Muscle layer of colon (tissue), 2 donors: ENCODE results near the gene GABRG3.

Experiments
- H3K27ac ChIP-seq: one replicate; pipeline ENCODE4 v1.7.0; 2013; ENCODE audit warnings: low read depth, mild to moderate bottlenecking, low read length, moderate library complexity
- H3K27me3 ChIP-seq, 2 donors: one replicate each; pipeline ENCODE4 v1.7.0; 2013; ENCODE audit warnings: low read length in 2 of 2, mild to moderate bottlenecking in 2 of 2; ENCODE audit not compliant: insufficient read depth in 2 of 2, control insufficient read depth in 1 of 2
- H3K36me3 ChIP-seq: one replicate; pipeline ENCODE4 v1.7.0; 2013; ENCODE audit warnings: mild to moderate bottlenecking, low read length; ENCODE audit not compliant: insufficient read depth
- H3K4me1 ChIP-seq: one replicate; pipeline ENCODE4 v1.7.0; 2013; ENCODE audit warnings: mild to moderate bottlenecking, low read length; ENCODE audit not compliant: insufficient read depth
- H3K4me3 ChIP-seq, 2 donors: one replicate each; pipeline ENCODE4 v1.7.0; 2013; ENCODE audit warnings: low read length in 2 of 2, low read depth in 1 of 2, mild to moderate bottlenecking in 1 of 2, moderate library complexity in 1 of 2
- H3K9ac ChIP-seq: one replicate; pipeline ENCODE4 v1.7.0; 2013; ENCODE audit warnings: low read length
- H3K9me3 ChIP-seq: one replicate; pipeline ENCODE4 v1.7.0; 2013; ENCODE audit warnings: mild to moderate bottlenecking, low read length
- donor health status: abdominal sarcoma.
- donor health status: Adenocarcinoma of cecum.

The GABRG3 gene

GRCh38 chr15:27087651-27088583, 116.9 kb downstream of the GABRG3 start:
- Histone ChIP-seq H3K4me3 (no peak overlapping the region), H3K36me3 (no peaks in the 10 kb centered on the region), H3K27me3 (no peaks in the 10 kb centered on the region), H3K9me3 (no peaks in the 10 kb centered on the region), H3K27ac (no peak overlapping the region), H3K4me1 (no peaks in the 10 kb centered on the region), H3K9ac (no peak overlapping the region)

DNA sequence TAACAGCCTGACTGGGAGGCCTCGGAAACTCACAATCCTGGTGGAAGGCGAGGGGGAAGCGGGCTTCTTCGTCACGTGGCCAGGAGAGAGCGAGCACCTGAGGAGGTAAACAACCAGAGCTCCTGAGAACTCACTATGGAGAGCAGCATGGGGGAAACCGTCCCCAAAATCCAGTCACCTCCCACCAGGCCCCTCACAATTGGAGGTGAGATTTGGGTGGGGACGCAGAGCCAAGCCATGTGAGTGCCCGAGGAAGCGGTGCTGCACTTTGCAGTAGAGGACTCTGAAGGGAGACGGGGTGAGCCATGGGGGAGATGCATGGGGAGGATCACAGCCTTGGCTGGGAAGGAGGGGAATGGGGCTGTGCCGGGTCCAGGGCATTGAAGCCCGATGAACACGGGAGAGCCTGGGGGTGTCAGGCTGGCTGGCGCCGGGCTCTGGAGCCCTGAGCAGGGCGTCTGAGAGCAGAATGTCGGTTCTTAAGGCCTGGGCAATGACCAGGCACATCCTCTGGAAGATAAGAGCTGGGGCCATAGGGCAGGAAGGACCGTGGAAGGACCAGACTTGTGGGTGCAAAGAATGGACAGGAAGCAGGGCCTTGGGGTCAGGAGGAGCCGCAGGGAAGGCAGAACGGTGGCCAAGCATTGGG, 117.7 kb downstream of the GABRG3 start:
- no peaks in the 10 kb centered on the region for H3K36me3 ChIP-seq
- no peaks in the 10 kb centered on the region for H3K9me3 ChIP-seq
- H3K9ac ChIP-seq = no peak overlapping the region
- H3K27ac ChIP-seq = no peak overlapping the region
- H3K4me3 ChIP-seq = no peak overlapping the region
- H3K4me1 ChIP-seq = peaks cover under 1% of the 10 kb centered on the region
- no peaks in the 10 kb centered on the region for H3K27me3 ChIP-seq

- H3K36me3 ChIP-seq = no peaks in the 10 kb centered on the region
- no peak overlapping the region for H3K27ac ChIP-seq
- no peak overlapping the region for H3K4me3 ChIP-seq
- H3K9ac ChIP-seq = no peak overlapping the region
- H3K27me3 ChIP-seq = no peaks in the 10 kb centered on the region
- no peaks in the 10 kb centered on the region for H3K9me3 ChIP-seq
- H3K4me1 ChIP-seq = peaks cover 6% of the 10 kb centered on the region
Observed at GRCh38 chr15:27089233-27089586, 118.2 kb downstream of the GABRG3 start.

DNA sequence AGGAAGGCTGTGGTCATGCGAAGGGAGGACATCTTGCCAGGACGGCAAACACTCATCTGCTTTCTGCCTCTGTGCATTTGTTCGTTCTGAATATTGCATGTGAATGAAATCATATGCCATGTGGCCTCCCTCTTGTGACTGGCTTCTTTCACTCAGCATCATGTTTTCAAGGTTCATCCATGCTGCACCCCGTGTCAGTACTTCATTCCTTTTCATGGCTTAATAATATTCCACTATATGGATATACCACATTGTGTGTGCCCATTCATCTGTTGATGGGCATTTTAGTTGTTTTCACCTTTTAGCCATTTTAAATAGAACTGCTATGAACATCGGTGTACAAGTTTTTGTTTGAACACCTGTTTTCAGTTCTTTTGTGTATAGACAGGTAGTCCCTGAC, 118.7 kb downstream of the GABRG3 start:
- Histone ChIP-seq H3K36me3 (no peaks in the 10 kb centered on the region), H3K9ac (no peak overlapping the region), H3K4me1 (peaks cover 6% of the 10 kb centered on the region), H3K4me3 (no peak overlapping the region), H3K9me3 (no peaks in the 10 kb centered on the region), H3K27ac (no peak overlapping the region), H3K27me3 (no peaks in the 10 kb centered on the region)

DNA sequence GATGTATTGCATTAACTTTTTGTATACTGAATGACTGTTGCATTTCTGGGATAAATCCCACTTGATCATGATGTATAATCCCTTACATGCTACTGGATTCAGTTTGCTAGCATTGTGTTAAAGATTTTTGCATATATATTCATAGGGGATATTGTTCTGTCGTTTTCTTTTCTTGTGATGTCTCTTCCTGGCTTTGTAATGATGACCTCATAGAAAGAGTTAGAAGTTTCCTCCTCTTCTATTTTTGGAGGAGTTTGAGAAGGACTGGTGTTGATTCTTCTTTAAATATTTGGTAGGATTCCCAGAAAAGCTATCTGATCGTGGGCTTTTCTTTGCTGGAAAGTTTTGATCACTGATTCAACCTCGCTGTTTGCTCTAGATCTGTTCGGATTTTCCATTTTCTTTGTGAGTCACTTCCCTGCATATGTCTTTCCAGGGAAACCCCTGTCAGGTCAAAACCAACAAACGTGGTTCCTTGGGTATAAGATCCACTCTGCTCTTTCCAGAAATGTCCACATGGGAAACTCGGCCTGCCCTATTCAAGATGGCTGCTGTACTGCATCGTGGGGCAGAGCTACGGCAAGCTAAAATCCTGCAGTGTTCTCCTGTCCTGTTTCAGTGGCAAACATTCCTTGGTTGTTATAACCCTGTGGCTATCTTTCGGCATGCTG, 120.4 kb downstream of the GABRG3 start:
- Histone ChIP-seq H3K4me1 (peaks cover 23% of the 10 kb centered on the region), H3K9ac (no peak overlapping the region), H3K36me3 (no peaks in the 10 kb centered on the region), H3K27me3 (no peaks in the 10 kb centered on the region), H3K4me3 (no peak overlapping the region), H3K27ac (no peak overlapping the region), H3K9me3 (no peaks in the 10 kb centered on the region)

DNA sequence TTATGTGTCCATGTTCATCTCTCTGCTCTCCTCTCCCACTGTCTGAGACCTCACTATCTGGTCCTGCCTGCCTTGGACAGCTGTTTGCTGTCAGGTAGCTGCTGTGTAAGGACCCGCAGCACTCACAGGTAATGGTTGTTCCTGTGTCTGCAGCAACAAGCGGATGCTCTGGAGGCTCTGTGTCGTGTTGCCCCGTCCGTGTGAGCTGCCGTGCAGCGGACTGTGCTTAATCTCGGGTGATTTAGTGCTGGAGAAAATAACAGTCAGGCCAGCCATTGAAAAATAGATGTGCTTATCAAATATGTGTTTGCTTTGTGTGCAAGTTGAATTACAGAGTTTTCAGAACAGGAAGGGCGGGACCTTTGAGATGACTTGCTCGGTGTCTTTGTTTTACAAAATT, 121.4 kb downstream of the GABRG3 start:
- H3K4me1 ChIP-seq = peaks cover 24% of the 10 kb centered on the region
- no peak overlapping the region for H3K27ac ChIP-seq
- no peak overlapping the region for H3K4me3 ChIP-seq
- no peaks in the 10 kb centered on the region for H3K27me3 ChIP-seq
- H3K9ac ChIP-seq = no peak overlapping the region
- no peaks in the 10 kb centered on the region for H3K9me3 ChIP-seq
- H3K36me3 ChIP-seq = no peaks in the 10 kb centered on the region

DNA sequence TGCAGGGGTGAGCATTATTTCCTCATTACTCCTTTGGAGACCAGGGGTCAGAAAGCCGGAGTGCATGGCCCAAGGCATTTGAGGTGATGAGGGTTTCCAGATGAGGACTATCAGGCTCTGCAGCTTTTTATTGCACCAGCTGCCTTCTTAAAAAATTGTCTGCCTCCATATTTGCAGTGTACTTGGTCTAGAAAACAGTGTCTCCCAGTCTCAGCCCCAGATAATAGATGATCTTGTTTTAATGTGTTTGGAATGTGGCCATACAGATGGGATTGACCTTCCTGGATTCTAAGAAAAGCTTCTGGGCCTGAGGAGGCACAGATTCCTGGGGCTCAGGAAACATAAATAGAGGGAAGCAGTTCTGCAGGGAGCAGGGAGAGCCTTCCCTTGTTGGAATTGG, 123.3 kb downstream of the GABRG3 start:
- Histone ChIP-seq H3K4me1 (peaks cover 24% of the 10 kb centered on the region), H3K9ac (no peak overlapping the region)

DNA sequence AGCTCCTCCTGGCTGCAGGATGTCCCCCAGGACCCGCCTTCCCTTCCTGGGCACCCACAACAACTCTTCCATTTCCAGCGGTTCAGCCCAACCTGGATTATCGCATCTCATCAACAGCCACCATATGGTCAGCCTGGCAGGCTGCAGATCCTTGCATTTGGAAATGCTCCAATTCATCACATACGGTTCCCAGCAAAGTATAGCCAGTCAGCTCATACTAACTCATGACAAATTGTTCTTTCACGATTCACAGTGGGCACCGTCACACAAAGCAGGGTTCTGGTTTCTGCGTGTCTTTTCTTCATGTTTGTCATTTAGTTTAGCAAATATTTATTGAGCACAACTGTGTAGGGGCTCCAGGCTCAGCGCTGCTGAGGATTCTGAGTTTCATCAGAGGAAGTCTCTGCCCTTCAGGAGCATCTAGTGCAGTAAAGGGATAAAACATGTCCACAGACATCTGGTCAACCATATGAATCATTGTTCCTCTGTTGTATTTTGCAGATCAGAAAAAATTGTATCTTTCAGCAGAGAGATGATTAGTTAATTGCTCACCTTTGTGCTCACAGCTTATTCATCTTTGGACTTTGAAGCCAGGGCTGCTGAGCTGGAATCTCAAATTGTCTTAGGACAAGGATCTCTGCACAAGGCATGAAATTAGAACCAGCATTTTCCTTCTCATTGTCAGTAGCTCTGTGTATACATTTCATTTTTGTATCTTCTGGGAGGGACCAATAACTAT, 125.1 kb downstream of the GABRG3 start:
- Histone ChIP-seq H3K36me3 (no peaks in the 10 kb centered on the region), H3K9ac (no peak overlapping the region), H3K4me1 (peaks cover 24% of the 10 kb centered on the region), H3K9me3 (no peaks in the 10 kb centered on the region), H3K4me3 (no peak overlapping the region), H3K27me3 (no peaks in the 10 kb centered on the region), H3K27ac (no peak overlapping the region)

More for the DNA sequence above, 123.3 kb downstream of the GABRG3 start:
- no peak overlapping the region for H3K27ac ChIP-seq
- H3K36me3 ChIP-seq = no peaks in the 10 kb centered on the region
- no peaks in the 10 kb centered on the region for H3K9me3 ChIP-seq
- H3K4me3 ChIP-seq = no peak overlapping the region
- H3K27me3 ChIP-seq = no peaks in the 10 kb centered on the region

DNA sequence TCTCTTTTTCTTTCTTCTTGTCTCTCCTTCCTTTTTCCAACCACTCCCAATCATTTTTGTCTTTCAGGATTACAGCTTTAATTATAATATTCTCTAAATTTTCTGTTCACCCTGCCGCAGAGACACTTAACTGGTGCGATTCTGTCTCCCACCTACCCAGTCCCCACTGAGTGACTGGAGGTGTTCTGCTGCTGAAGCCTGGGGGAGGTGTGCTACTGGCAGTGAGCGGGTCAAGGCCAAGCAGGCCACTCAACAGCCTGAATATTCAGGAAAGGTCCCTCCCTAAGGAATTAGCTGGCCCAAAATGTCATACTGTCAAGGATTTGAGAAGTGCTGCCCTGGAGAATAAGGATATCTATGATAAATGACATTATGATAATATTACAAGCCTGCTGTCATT, 126.5 kb downstream of the GABRG3 start:
- Histone ChIP-seq H3K9ac (no peak overlapping the region), H3K27ac (no peak overlapping the region), H3K4me3 (no peak overlapping the region), H3K36me3 (no peaks in the 10 kb centered on the region), H3K4me1 (peaks cover 24% of the 10 kb centered on the region), H3K9me3 (no peaks in the 10 kb centered on the region), H3K27me3 (no peaks in the 10 kb centered on the region)

GRCh38 chr15:27101982-27102381, 131.0 kb downstream of the GABRG3 start:
- Histone ChIP-seq H3K27ac (no peak overlapping the region), H3K4me3 (no peak overlapping the region), H3K4me1 (no peaks in the 10 kb centered on the region), H3K36me3 (no peaks in the 10 kb centered on the region), H3K27me3 (no peaks in the 10 kb centered on the region), H3K9me3 (no peaks in the 10 kb centered on the region), H3K9ac (no peak overlapping the region)

DNA sequence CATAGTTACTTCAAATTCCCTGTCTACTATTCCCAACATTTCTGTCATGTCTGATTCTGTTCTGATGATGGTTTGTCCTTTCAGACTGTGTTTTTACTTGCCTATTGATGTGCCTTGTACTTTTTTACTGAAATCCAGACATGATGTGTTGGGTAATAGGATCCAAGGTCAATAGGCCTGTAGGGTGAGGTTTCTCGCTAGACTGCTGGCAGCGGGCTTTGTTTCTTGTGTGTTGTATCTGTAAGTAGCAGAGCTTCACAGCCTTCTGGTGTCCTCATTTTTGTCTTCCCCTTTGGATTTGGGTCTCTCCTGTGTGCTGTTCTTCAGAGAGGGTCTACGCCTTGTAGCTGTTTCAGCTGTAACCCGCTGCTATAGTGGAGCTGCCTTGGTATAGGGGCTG, 140.3 kb downstream of the GABRG3 start:
- Histone ChIP-seq H3K4me3 (no peak overlapping the region), H3K9ac (no peak overlapping the region), H3K36me3 (no peaks in the 10 kb centered on the region), H3K9me3 (no peaks in the 10 kb centered on the region), H3K4me1 (no peaks in the 10 kb centered on the region), H3K27ac (no peak overlapping the region), H3K27me3 (no peaks in the 10 kb centered on the region)
